ENCODE measurements around the gene PTPRM.

The PTPRM gene

GRCh38 chr18:7630731-7631442, 63.8 kb downstream of the PTPRM start:
- TF ChIP-seq POLR2A (IDR thresholded peaks at IDR 0.05; ENCODE audit: extremely low read depth, insufficient read length) (no peak), MAX (IDR thresholded peaks at IDR 0.05; ENCODE audit: low read depth, low read length) (no peak), MYC (IDR thresholded peaks at IDR 0.05; ENCODE audit: low read depth, low read length) (no peak), CTCF (IDR thresholded peaks at IDR 0.05; ENCODE audit: low read depth, low read length) (no peak)
- no peak overlapping the region for H3K4me3 ChIP-seq (ENCODE audit: low read depth, low read length)
- no peak for DNase-seq (ENCODE audit: low read depth)

DNA sequence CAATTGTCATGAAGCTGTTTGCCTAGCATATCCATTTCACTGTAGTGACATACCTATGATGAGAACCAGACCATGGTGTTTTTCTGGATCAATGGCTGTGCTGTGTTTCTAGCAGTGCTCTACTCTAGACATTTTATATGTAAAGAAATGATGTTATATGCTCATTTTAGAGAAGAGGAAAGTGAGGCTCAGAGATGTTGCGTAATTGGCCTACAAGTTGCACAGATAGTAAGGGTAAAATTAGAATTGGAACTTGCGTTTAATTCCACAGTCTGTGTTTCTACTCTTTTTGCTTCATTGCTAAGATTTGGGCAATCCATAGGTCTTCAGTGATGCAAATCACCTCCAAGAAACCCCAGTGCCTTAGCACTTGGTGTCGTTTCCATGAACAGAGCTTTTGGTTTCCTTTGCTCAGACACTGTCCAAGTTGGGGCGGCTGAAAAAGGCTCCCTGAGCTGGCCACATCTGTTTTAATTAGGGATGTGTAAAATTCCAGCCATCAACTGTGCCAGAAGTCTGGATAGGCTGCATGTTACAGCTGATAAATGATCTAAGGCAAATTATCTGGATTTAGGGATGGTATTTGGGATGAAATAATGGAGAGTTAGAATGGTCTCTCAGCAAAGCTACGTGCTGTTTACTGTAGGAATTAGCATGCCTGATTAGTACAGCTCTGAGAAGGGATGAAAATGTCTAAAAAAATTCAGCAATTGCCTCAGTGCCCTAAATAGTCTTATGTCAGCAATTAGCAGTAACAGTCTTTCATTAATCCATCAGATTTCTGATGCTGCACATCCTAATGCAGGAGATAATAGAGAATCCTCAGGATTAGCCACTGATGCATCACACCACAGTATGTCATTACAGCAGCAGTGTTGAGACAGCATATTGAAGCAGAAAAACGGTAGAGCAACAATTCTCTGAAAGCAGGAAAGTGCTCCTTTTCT, 65.3 kb downstream of the PTPRM start:
- H3K4me3 ChIP-seq (ENCODE audit: low read depth, low read length) = no peak overlapping the region
- TF ChIP-seq POLR2A (IDR thresholded peaks at IDR 0.05; ENCODE audit: extremely low read depth, insufficient read length) (no peak), MAX (IDR thresholded peaks at IDR 0.05; ENCODE audit: low read depth, low read length) (no peak), MYC (IDR thresholded peaks at IDR 0.05; ENCODE audit: low read depth, low read length) (no peak), CTCF (IDR thresholded peaks at IDR 0.05; ENCODE audit: low read depth, low read length) (no peak)
- DNase-seq (ENCODE audit: low read depth) = no peak

DNA sequence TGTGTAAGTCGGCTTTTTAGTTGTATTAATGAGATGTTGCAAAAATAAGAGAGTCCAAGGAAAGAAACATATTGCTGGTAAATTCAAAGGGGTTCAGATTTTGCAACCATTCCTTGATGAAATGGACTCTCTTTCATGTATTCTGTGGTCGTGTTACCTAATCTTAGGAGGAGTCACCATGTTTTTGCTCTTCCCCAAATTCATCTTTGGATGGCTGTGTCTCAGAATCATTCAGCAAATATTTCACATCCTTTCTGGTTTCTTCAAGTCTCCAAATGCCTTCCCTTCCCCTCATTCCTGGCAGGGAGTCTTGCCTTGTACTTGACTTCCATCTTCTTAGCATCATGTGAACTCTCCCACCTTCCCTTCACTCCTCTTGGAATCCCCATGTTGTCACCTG, 66.1 kb downstream of the PTPRM start:
- TF ChIP-seq CTCF (IDR thresholded peaks at IDR 0.05; ENCODE audit: low read depth, low read length) (no peak), MYC (IDR thresholded peaks at IDR 0.05; ENCODE audit: low read depth, low read length) (no peak), POLR2A (IDR thresholded peaks at IDR 0.05; ENCODE audit: extremely low read depth, insufficient read length) (no peak), MAX (IDR thresholded peaks at IDR 0.05; ENCODE audit: low read depth, low read length) (no peak)
- DNase-seq (ENCODE audit: low read depth) = no peak

DNA sequence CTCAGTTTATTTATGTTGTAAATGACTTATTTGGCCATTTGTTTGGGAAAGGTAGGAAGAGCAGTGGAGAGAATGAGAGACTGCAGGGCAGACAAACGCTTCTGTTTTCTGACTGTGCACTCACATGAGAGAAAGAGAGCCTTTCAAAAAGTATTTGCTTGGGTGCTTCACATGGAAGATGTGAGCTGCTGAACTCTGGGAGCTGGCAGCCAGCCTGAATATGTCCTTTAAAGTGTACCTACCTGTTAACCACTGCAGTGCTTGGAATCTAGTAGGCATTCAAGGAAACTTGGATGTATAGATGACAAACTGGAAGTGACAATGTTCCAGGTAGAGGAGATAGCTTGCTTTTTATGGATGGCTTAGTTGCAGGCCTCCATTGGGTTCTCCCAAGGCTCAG, 68.8 kb downstream of the PTPRM start:
- no peak for TF ChIP-seq MYC (IDR thresholded peaks at IDR 0.05; ENCODE audit: low read depth, low read length)
- TF ChIP-seq CTCF (IDR thresholded peaks at IDR 0.05; ENCODE audit: low read depth, low read length) = no peak
- TF ChIP-seq MAX (IDR thresholded peaks at IDR 0.05; ENCODE audit: low read depth, low read length) = no peak
- DNase-seq (ENCODE audit: low read depth) = no peak

More for the DNA sequence above, 66.1 kb downstream of the PTPRM start:
- H3K4me3 ChIP-seq (ENCODE audit: low read depth, low read length) = no peak overlapping the region

GRCh38 chr18:7637269-7637668, 70.2 kb downstream of the PTPRM start:
- no peak for DNase-seq (ENCODE audit: low read depth)
- H3K4me3 ChIP-seq (ENCODE audit: low read depth, low read length) = no peak overlapping the region
- TF ChIP-seq CTCF (IDR thresholded peaks at IDR 0.05; ENCODE audit: low read depth, low read length) (no peak), POLR2A (IDR thresholded peaks at IDR 0.05; ENCODE audit: extremely low read depth, insufficient read length) (no peak), MAX (IDR thresholded peaks at IDR 0.05; ENCODE audit: low read depth, low read length) (no peak), MYC (IDR thresholded peaks at IDR 0.05; ENCODE audit: low read depth, low read length) (no peak)

More for the DNA sequence above, 68.8 kb downstream of the PTPRM start:
- H3K4me3 ChIP-seq (ENCODE audit: low read depth, low read length) = no peak overlapping the region
